Glomerular endothelial cell (primary cell): ENCODE results near the gene MRPS16. TPM values are rescaled to one million over a fixed set of nuclear protein-coding genes. Genes with fewer than 3 reads are reported as not detected.

Source experiments
- DNase-seq: peaks from one replicate; pipeline ENCODE4 v3.0.0-alpha.2; 2011; ENCODE audit warnings: low read depth, low spot score; ENCODE audit errors: extremely low read depth
- total RNA-seq: library from RNA; depleted of rRNA; stranded (reverse); fragments of >200 nt; gene quantifications from 2 replicates; pipeline ENCODE4 v1.2.3, GENCODE V29; 2015

MRPS16 gene
- total RNA-seq, 1 donor from 2014 or later: 48.6 TPM

GRCh38 chr10:73244866-73245477, 7.5 kb downstream of the MRPS16 start:
- DNase-seq: no peak

- no peak for DNase-seq
These were observed 12.5 kb downstream of the MRPS16 start for GRCh38 chr10:73239908-73240307.

GRCh38 chr10:73238990-73239566, 13.4 kb downstream of the MRPS16 start:
- DNase-seq: no peak

- no peak for DNase-seq
These were observed 17.7 kb downstream of the MRPS16 start for GRCh38 chr10:73234695-73235094.

GRCh38 chr10:73233883-73234282, 18.6 kb downstream of the MRPS16 start:
- DNase-seq: no peak

GRCh38 chr10:73232887-73233286, 19.6 kb downstream of the MRPS16 start:
- no peak for DNase-seq

DNA sequence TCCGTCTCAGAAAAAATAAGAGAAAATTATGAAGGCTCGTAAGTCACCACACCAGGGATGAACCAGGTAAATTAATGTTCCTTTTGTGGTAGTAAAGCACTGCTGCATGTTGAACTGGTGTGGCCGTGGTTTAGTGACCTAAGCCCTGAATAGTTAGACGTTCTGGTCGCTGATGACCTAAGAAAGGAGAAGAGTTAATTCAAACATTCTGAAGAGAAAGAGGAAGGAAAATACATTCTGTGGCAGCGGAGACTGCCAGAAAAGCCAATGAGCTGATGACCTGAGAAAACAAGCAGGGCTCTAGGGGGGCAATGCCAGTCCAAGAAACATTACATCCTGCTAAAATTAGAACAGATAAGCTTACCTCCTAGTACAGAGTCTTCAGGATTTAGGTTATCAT, 22.9 kb downstream of the MRPS16 start:
- DNase-seq: no peak

DNA sequence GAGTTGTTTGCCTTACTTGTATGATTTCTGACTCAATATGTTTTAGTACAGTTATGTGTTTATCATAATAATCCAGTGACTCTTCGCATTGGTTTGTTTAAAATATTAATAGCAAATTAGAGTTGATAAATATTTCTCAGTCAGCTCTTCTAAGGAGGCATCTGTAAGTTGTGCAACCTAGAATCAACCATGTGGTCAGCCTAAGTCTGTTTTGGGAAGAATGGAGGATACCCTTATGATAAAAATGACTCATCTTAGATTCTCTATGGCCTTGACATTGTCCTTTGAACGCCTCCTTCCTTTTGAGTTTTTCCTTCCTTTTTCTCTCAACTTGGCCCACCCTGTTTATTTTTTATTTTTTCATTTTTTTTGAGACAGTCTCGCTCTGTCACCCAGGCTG, 24.2 kb downstream of the MRPS16 start:
- no peak for DNase-seq

DNA sequence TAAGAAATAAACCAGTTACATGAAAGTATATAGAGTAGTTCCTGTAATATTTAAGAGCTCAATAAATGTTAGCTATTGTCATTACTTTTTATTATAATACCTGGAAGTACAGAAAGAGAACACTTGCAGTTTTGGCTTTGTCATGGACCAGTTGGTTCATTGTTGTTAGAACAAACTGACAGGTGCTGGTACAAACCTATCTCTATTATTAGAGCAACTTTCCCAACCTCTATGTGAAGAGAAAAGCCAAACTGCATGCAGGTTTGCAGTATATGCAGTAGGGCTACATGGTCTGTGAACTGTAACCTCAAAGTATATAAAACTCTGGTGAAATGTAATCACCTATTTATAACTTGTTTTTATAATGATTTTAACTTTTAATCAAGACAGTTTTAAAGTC, 25.8 kb downstream of the MRPS16 start:
- no peak for DNase-seq

DNA sequence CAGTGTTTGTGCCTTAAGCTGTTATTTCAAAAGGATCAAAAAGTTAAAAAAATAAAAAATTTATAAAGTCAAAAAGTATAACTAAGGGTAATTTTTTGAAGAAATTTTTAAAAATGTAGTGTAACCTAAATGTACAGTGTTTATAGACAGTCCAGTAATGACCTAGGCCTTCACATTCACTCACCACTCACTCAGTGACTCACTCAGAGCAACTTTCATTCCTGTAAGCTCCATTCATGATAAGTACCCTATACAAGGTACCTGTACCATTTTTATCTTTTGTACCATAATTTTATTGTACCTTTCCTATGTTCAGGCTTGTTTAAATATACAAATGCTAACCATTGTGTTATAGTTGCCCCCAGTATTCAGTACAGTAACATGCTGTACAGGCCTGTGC, 26.9 kb downstream of the MRPS16 start:
- no peak for DNase-seq

- DNase-seq: no peak
These were observed 31.5 kb downstream of the MRPS16 start for GRCh38 chr10:73220989-73221388.

- DNase-seq: no peak
These were observed 33.1 kb downstream of the MRPS16 start for GRCh38 chr10:73219384-73219783.

DNA sequence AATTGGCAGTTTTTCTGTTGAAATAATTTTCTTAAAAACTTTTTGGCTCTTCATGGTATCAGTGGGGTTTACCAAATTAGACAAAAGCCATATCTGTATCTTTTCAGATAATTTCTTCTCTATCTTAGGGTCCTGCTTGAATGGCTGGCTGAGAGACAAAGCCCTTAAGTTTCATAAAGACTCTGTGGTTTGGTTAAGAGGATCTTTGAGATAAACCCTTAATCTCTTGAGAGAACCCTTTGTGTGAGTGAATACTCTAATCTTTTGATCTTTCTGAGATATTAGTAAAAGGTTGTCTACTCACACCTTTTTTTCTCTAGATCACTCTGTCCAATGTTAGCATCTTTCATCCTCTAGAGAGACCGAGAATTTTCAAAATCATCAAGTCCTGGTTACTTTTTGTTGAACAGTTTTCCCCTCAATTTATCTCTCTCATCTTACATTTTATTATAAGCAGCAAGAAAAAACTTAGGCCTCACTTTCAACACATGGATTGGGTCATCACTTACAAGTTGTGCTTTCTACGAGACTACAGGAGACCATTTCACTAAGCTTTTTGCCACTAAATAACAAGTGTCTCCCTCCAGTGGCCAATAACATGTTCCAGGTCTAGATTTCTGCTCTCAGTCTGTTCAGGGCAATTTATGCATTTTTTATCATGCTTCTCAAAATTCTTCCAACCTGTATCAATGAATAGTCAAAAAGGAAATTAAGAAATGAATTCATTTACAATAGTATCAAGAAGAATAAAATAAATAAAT, 33.8 kb downstream of the MRPS16 start:
- no peak for DNase-seq

GRCh38 chr10:73217628-73218027, 34.8 kb downstream of the MRPS16 start:
- DNase-seq: no peak

DNA sequence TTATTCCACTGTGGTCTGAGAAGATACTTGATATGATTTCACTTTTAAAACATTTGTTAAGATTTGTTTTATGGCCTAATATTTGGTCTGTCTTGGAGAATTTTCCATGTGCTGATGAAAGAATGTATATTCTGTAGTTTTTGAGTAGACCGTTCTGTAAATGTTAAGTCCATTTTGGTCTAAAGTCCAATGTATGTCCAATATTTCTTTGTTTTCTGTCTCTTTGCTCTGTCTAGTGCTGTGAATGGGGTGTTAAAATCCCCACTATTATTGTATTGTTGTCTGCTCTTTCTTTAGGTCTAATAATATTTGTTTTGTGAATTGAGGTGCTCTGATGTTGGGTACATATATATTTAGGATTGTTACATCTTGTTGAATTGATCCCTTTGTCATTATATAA, 36.7 kb downstream of the MRPS16 start:
- DNase-seq: no peak

DNA sequence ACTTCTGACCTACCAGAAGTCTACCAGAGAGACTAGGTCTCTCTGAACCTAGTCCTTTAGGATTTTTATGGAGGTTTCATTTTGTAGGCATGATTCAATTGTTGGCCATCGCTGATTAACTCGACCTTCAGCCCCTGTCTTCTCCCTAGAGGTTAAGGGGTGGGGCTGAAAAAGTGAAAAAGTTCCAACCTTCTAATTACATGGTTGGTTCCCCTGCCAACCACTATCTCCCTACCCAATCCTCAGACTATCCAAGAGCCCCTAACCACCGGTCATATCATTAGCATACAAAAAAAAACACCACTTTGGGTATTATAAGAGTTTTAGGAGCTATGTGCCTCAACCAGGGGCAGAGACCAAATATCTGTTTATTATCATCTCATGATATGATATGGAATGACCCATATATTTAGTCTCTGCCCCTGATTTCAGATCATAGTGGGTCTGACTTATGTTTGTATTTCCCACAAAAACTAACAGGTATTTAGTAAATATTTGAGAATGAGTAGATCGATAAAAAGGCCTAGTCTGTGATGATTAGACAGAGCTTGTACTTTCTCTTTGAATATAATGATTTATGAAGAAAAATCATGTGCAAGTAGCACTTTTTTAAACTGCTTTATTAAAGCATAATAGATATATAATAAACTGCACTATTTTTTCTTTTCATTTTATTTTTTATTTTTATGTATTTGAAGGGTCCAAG, 41.2 kb downstream of the MRPS16 start:
- no peak for DNase-seq

GRCh38 chr10:73210395-73211105, 41.9 kb downstream of the MRPS16 start:
- no peak for DNase-seq

- peak; percentile 22 for DNase-seq
These were observed 42.7 kb downstream of the MRPS16 start for GRCh38 chr10:73209705-73210104.

- no peak for DNase-seq
These were observed 44.6 kb downstream of the MRPS16 start for GRCh38 chr10:73207883-73208282.

DNA sequence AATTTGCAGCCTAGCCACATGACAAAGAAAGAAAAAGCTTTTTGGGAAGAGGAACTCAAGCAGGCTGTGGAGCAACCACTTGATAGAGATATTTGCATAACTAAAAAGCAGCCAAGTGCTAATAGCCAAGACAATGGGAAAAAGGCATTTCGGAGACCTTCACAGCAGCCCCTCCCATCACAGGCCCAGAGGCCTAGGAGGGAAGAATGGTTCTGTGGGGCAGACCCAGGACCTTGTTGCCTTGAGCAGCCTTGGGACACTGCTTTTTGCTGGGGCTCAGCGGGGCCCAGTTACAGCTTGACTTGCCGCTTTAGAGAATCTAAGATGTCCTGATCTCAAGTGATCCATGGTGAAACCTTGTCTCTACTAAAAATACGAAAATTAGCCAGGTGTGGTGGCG, 46.1 kb downstream of the MRPS16 start:
- DNase-seq: no peak

DNA sequence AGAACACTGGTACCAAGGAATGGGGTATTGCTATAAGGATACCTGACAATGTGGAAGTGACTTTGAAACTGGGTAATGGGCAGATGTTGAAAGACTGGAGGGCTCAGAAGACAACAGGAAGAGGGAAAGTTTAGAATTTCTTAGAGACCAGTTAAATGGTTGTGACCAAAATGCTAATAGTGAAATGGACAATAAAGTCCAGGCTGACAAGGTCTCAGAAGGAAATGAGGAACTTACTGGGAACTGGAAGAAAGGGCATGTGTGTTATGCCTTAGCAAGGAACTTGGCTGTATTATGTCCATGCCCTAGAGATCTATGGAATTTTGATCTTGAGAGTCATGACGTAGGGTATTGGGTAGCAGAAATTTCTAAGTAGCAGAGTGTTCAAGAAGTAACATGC, 46.6 kb downstream of the MRPS16 start:
- DNase-seq: no peak
